Liver (tissue), 3 donors: ENCODE data around the gene SNIP1.

Experiments
- RAD21 ChIP-seq, 2 donors: IDR thresholded peaks; 2 replicates each; pipeline ENCODE4 v1.6.1; 2016; ENCODE audit warnings: antibody characterized with exemption in 2 of 2, mild to moderate bottlenecking in 2 of 2
- SP1 ChIP-seq: IDR thresholded peaks from 2 replicates; pipeline ENCODE4 v1.6.1; 2018; ENCODE audit warnings: antibody characterized with exemption, mild to moderate bottlenecking
- TAF1 ChIP-seq: conservative IDR thresholded peaks from 2 replicates; pipeline ENCODE4 v1.6.1; 2016; ENCODE audit warnings: antibody characterized with exemption, mild to moderate bottlenecking
- TF ChIP-seq, protein P1 (sequence below): fragments of 150-350 bp; IDR thresholded peaks from 2 replicates; pipeline ENCODE4 v1.5.1; 2017; ENCODE audit warnings: improper control_type of control experiment, low read depth, low read length; ENCODE audit not compliant: missing input control
- TF ChIP-seq, protein P2 (sequence below): IDR thresholded peaks from 2 replicates; pipeline ENCODE4 v1.6.1; 2016; ENCODE audit warnings: antibody characterized with exemption
- TF ChIP-seq, protein P3 (sequence below): IDR thresholded peaks from 2 replicates; pipeline ENCODE4 v1.6.1; 2016; ENCODE audit warnings: antibody characterized with exemption
- donor health status: healthy.
- donor health status: healthy.

DNA sequence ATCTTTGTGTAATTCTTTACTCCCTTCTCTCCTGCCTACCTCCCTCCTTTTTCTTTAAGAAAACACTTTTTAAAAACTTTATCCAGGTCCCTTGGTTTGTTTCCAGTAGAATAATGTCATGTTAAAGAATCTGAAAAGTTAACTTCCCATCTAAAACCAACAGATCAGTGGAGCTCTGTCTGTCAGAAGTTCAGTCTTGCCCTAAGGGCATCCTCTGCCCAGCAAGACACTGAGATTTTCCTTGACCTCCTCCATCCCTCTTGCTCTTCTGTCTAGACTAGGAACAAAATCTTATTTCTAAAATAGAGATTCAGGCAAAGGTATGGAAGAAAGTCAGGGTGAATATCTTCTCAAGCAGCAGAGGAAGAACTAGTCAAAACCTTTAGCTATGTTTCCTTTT lies 47.3 kb upstream of the SNIP1 start:
- TF ChIP-seq, protein P1, sequence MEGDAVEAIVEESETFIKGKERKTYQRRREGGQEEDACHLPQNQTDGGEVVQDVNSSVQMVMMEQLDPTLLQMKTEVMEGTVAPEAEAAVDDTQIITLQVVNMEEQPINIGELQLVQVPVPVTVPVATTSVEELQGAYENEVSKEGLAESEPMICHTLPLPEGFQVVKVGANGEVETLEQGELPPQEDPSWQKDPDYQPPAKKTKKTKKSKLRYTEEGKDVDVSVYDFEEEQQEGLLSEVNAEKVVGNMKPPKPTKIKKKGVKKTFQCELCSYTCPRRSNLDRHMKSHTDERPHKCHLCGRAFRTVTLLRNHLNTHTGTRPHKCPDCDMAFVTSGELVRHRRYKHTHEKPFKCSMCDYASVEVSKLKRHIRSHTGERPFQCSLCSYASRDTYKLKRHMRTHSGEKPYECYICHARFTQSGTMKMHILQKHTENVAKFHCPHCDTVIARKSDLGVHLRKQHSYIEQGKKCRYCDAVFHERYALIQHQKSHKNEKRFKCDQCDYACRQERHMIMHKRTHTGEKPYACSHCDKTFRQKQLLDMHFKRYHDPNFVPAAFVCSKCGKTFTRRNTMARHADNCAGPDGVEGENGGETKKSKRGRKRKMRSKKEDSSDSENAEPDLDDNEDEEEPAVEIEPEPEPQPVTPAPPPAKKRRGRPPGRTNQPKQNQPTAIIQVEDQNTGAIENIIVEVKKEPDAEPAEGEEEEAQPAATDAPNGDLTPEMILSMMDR: no peak
- no peak for TF ChIP-seq SP1
- TF ChIP-seq, protein P2, sequence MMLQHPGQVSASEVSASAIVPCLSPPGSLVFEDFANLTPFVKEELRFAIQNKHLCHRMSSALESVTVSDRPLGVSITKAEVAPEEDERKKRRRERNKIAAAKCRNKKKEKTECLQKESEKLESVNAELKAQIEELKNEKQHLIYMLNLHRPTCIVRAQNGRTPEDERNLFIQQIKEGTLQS: no peak
- TF ChIP-seq, protein P3, sequence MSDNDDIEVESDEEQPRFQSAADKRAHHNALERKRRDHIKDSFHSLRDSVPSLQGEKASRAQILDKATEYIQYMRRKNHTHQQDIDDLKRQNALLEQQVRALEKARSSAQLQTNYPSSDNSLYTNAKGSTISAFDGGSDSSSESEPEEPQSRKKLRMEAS: no peak
- no peak for TF ChIP-seq RAD21 (IDR thresholded peaks at IDR 0.05)
- no peak for TF ChIP-seq TAF1
